Upper lobe of right lung (tissue), 1 donor: ENCODE data around the gene PPP2R2C. TPM values are rescaled to one million over a fixed set of nuclear protein-coding genes. Genes with fewer than 3 reads are reported as not detected.
A peak's percentile ranks its signal among the peaks of the same experiment; 100 is the strongest.

Source experiments
- ATAC-seq: fragments of 200-7000 bp; cut with Tn5 transposase; one replicate; pipeline ENCODE4 v1.9.1; 2020; ENCODE audit warnings: mild to moderate bottlenecking, moderate library complexity
- DNase-seq: peaks from one replicate; pipeline ENCODE4 v3.0.0-alpha.2; 2020
- H3K27ac ChIP-seq: fragments of 200-600 bp; one replicate; pipeline ENCODE4 v1.8.0; 2022
- H3K27me3 ChIP-seq: fragments of 200-600 bp; one replicate; pipeline ENCODE4 v1.8.0; 2022; ENCODE audit warnings: mild to moderate bottlenecking
- H3K36me3 ChIP-seq: fragments of 200-600 bp; one replicate; pipeline ENCODE4 v1.8.0; 2022
- H3K4me1 ChIP-seq: fragments of 200-600 bp; one replicate; pipeline ENCODE4 v1.8.0; 2022
- H3K4me3 ChIP-seq: fragments of 200-600 bp; one replicate; pipeline ENCODE4 v1.8.0; 2022; ENCODE audit warnings: mild to moderate bottlenecking
- H3K9me3 ChIP-seq: fragments of 200-600 bp; one replicate; pipeline ENCODE4 v1.8.0; 2022
- intact Hi-C: fragments of 100-400 bp; cut with DNase I; formaldehyde crosslinking; loops from one replicate; pipeline ENCODE4 v1.11.0; 2022
- total RNA-seq: library from RNA; stranded (reverse); fragmentation: NEBNext Ultra II Directional; extraction: Animal tissue kit (Norgen Biotek cat#: 25700); gene quantifications from one replicate; pipeline ENCODE4 v1.2.1, GENCODE V29; 2021
- TF ChIP-seq, protein P1 (sequence below): fragments of 200-600 bp; IDR thresholded peaks from one replicate; pipeline ENCODE4 v1.8.0; 2022; ENCODE audit warnings: antibody characterized with exemption
- donor health status: DM: no; HTN: yes; CAD: no; lungs with severe emphysema.

The PPP2R2C gene
- total RNA-seq, 1 donor from 2014 or later, result 0.09 TPM

DNA sequence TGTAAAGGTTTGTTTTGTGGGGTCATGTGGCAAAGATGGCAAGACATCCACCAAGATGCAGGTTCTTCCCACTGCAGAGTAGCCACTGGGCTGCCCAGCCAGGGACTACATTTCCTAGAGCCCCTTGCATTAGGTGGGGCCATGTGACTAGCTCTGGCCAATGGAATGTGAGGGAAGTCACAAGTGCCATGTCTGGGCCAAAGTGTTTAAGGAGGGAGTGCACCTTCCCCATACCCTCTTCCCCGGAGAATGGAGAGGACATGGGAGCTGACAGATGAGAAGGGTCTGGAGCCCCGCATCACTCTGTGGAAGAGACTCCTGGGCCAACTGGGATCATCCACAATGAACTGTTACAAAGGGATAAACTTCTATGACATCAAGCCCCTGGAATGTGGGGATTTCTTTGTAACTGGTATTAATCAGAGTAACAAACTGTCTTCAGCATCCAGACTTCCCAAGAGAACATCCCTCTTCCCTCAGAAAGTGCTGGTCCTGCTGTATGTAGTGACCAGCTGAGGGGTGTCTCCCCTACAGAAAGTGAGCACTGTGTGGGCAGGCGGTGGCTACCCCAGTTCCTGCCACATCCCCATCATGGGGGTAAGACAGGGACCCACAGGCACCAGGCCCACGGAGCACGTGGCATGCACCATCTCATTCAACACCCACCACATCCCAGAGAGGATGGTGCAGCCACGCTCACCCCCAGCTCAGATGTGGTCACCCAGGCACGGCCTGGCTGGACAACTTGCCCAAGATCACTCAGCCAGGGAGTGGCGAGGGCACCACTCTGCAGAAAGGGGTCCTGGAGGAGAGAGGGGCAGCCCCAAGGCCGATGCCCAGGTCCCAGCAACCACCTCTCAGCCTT is 10.9 kb downstream of the PPP2R2C start:
- H3K36me3 ChIP-seq, result no peaks in the 10 kb centered on the region
- no peaks in the 10 kb centered on the region for H3K9me3 ChIP-seq
- H3K4me3 ChIP-seq, result no peak overlapping the region
- H3K4me1 ChIP-seq, result no peaks in the 10 kb centered on the region
- TF ChIP-seq, protein P1, sequence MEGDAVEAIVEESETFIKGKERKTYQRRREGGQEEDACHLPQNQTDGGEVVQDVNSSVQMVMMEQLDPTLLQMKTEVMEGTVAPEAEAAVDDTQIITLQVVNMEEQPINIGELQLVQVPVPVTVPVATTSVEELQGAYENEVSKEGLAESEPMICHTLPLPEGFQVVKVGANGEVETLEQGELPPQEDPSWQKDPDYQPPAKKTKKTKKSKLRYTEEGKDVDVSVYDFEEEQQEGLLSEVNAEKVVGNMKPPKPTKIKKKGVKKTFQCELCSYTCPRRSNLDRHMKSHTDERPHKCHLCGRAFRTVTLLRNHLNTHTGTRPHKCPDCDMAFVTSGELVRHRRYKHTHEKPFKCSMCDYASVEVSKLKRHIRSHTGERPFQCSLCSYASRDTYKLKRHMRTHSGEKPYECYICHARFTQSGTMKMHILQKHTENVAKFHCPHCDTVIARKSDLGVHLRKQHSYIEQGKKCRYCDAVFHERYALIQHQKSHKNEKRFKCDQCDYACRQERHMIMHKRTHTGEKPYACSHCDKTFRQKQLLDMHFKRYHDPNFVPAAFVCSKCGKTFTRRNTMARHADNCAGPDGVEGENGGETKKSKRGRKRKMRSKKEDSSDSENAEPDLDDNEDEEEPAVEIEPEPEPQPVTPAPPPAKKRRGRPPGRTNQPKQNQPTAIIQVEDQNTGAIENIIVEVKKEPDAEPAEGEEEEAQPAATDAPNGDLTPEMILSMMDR, result no peak
- no peak for ATAC-seq
- intact Hi-C loops, result no loop called here
- peak; percentile 46 for DNase-seq
- peaks cover 5% of the 10 kb centered on the region for H3K27me3 ChIP-seq
- no peak overlapping the region for H3K27ac ChIP-seq

DNA sequence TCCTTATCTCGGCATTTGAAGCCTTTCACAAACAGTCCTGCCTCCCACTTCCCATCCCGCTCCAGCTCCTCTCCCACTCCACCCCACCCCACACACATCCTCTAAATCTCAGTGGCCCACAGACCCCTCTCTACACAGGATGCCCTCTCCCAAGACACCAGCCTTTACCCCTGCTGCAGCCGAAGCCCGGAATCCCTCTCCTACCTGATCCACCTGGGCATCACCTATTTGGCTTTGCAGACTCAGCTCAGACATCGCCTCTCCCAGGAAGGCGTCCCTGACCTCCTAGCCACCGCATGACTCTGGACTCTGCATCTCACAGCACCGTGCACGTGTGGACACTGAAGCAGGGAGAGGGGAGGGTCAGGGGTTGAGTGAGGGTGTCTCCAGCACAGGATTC is 11.5 kb downstream of the PPP2R2C start:
- Histone ChIP-seq H3K4me3 (no peak overlapping the region), H3K36me3 (no peaks in the 10 kb centered on the region), H3K4me1 (no peaks in the 10 kb centered on the region), H3K9me3 (no peaks in the 10 kb centered on the region), H3K27ac (no peak overlapping the region), H3K27me3 (peaks cover 5% of the 10 kb centered on the region)
- intact Hi-C loops, result no loop called here
- DNase-seq (no peak), ATAC-seq (no peak)
- TF ChIP-seq, protein P1, result no peak

DNA sequence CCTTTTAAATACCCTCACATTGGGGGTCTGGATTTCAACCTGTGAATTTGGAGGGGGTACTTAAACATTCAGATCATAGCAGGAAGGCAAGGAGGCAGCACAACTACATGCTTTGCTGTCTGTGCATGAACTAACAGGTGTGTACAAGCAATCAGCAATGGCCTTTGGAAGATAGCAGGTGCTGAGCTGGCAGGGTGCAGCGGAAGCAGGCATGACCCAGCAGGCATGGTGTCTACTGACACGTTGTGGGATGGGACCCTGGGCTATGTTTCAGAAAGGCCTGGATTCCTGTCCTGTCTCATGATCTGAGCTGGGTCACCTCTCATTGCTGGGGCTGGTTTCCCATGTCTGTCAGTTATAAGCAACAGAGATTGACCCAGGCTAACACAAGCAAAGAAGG is 13.9 kb downstream of the PPP2R2C start:
- intact Hi-C loops, result no loop called here

DNA sequence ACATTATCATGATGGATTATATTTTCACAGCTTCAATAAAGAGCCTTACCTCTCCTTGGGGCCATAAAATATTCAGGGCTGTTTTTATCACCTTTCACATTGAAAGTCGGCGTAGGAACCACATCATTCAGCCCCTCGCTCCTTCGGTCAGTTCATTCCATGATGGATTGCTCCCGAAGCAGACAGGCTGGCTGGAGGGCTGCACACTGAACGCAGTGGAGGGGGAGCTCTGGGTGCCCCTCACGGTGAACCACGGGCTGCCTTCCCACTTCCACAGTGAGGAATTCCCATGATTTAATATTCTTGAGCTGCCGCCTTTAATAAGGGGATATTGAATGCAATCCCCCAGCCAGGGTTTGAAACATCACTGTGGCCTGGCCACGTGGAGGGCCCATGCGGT is 16.0 kb downstream of the PPP2R2C start:
- ATAC-seq (no peak), DNase-seq (no peak)
- TF ChIP-seq, protein P1, result no peak
- H3K27me3 ChIP-seq, result peaks cover 10% of the 10 kb centered on the region
- intact Hi-C loops, result no loop called here
- no peaks in the 10 kb centered on the region for H3K36me3 ChIP-seq
- H3K4me1 ChIP-seq, result no peaks in the 10 kb centered on the region
- H3K27ac ChIP-seq, result no peak overlapping the region
- no peaks in the 10 kb centered on the region for H3K9me3 ChIP-seq
- no peak overlapping the region for H3K4me3 ChIP-seq

More for the DNA sequence above, 13.9 kb downstream of the PPP2R2C start:
- no peak for DNase-seq
- TF ChIP-seq, protein P1, result no peak
- H3K27me3 ChIP-seq, result peaks cover 10% of the 10 kb centered on the region
- no peaks in the 10 kb centered on the region for H3K36me3 ChIP-seq
- H3K27ac ChIP-seq, result no peak overlapping the region
- no peak for ATAC-seq
- H3K4me1 ChIP-seq, result no peaks in the 10 kb centered on the region
- H3K4me3 ChIP-seq, result no peak overlapping the region
- no peaks in the 10 kb centered on the region for H3K9me3 ChIP-seq

DNA sequence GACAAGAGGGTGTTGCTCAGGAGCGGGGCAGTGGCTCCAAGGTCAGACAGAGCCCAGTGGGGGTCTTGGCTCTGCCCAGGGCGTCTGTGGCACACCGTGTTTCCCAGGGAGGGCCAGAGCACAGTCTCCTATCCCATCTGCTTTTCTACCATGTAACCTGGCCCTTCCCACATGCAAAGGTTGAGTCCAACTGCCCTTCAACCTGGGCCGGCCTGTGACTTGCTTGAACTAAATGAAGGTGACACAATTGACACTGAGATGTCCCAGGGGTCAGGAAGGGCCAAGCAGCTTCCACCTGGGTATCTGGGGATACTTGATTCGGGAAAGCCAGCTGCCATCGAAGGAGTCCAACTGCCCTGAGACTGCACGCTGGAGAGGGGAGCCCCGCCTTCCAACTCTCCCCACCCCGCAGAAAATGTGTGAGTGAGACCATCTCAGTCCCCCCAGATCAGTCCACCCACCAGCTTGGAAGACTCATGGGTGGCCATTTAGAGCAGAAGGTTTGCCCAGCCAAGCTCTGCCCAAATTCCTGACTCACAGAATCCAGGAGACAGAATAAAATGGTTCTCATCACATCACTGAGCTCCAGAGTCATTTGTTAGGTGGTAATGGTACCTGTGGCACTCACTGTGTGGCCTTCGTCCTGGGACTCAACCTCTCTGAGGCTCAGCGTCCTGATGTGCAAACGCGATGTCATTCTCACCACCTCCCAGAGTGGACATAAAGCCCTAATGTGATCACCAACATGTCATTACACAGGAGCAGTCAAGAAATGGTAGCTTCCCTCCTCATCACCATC is 18.1 kb downstream of the PPP2R2C start:
- TF ChIP-seq, protein P1, result no peak

More for the DNA sequence above, 18.1 kb downstream of the PPP2R2C start:
- DNase-seq, result no peak
- intact Hi-C loops, result no loop called here
- ATAC-seq, result no peak
- Histone ChIP-seq H3K27ac (no peak overlapping the region), H3K27me3 (peaks cover 10% of the 10 kb centered on the region), H3K9me3 (no peaks in the 10 kb centered on the region), H3K36me3 (no peaks in the 10 kb centered on the region), H3K4me1 (no peaks in the 10 kb centered on the region), H3K4me3 (no peak overlapping the region)
